Measurements from ENCODE around the gene WDR11.

WDR11 gene, protein sequence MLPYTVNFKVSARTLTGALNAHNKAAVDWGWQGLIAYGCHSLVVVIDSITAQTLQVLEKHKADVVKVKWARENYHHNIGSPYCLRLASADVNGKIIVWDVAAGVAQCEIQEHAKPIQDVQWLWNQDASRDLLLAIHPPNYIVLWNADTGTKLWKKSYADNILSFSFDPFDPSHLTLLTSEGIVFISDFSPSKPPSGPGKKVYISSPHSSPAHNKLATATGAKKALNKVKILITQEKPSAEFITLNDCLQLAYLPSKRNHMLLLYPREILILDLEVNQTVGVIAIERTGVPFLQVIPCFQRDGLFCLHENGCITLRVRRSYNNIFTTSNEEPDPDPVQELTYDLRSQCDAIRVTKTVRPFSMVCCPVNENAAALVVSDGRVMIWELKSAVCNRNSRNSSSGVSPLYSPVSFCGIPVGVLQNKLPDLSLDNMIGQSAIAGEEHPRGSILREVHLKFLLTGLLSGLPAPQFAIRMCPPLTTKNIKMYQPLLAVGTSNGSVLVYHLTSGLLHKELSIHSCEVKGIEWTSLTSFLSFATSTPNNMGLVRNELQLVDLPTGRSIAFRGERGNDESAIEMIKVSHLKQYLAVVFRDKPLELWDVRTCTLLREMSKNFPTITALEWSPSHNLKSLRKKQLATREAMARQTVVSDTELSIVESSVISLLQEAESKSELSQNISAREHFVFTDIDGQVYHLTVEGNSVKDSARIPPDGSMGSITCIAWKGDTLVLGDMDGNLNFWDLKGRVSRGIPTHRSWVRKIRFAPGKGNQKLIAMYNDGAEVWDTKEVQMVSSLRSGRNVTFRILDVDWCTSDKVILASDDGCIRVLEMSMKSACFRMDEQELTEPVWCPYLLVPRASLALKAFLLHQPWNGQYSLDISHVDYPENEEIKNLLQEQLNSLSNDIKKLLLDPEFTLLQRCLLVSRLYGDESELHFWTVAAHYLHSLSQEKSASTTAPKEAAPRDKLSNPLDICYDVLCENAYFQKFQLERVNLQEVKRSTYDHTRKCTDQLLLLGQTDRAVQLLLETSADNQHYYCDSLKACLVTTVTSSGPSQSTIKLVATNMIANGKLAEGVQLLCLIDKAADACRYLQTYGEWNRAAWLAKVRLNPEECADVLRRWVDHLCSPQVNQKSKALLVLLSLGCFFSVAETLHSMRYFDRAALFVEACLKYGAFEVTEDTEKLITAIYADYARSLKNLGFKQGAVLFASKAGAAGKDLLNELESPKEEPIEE

DNA sequence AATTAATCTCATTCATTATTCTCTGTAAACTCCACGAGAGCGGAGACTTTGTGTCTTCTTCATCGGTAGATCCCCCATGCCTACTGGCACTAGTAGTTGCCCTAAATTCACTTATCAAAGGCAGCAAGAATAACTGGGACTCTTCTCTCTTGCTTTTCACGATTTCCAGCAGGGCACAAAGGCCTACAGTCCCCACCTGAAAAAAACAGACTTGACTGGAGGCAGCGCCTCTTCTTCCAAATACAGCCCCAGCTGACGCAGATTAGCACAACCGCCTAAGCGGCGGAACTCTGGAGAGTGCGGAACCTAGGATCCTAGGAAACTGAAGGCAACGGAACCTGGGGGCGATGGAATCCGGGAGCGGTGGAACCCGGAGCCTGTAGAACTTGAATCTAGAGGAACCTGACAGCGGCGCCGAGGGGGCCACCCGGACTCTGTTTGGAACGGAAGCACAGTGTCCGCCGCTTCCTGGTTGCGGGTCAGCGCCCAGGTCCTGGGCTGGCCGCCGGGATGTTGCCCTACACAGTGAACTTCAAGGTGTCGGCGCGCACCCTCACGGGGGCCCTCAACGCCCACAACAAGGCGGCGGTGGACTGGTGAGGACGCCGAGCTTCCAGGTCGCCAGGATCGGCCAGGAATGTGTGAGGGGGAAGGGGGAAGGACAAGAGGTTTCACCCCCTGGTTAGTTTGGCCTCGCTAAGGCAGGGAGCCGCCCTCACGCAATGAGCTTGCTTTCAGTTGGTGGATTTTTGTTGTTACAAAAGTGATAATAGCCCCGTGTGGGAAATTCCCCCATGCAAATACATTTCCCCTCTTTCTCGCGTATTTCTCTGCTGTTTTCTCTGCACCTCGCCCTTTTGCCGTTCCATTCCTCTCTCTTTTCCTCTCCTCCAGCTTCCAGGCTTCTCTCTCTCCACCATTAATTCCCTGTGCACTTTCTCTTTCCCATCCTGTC is at the start of gene WDR11:
WDR11 (plus strand) TSS at position 452 of the 955 bp plus-strand sequence; CDS start at position 511, 59 bp downstream.
- no peak for TF ChIP-seq CTCF (IDR thresholded peaks at IDR 0.05; ENCODE audit: poor library complexity, severe bottlenecking)
- ATAC-seq (ENCODE audit: low read depth) = peak; percentile 99
- peak within 1 kb of the TSS; percentile 15 for H3K27ac ChIP-seq (ENCODE audit: poor library complexity, severe bottlenecking)

GRCh38 chr10:120802935-120803334 is 48.2 kb upstream of the WDR11 start:
- ATAC-seq (ENCODE audit: low read depth) (no peak), DNase-seq (ENCODE audit: low spot score) (no peak)
- H3K36me3 ChIP-seq (ENCODE audit: low read depth) = no peaks in the 10 kb centered on the region
- no peak overlapping the region for H3K4me3 ChIP-seq (ENCODE audit: severe bottlenecking)
- H3K9me3 ChIP-seq (ENCODE audit: severe bottlenecking) = no peaks in the 10 kb centered on the region
- H3K4me1 ChIP-seq (ENCODE audit: insufficient read depth, poor library complexity, severe bottlenecking) = no peaks in the 10 kb centered on the region
- H3K27ac ChIP-seq (ENCODE audit: poor library complexity, severe bottlenecking) = no peak overlapping the region
- TF ChIP-seq CTCF (IDR thresholded peaks at IDR 0.05; ENCODE audit: poor library complexity, severe bottlenecking) = no peak
- H3K27me3 ChIP-seq (ENCODE audit: insufficient read depth, poor library complexity, severe bottlenecking) = peaks cover 4% of the 10 kb centered on the region

More for the DNA sequence above, at the start of gene WDR11:
- peaks cover 32% of the 10 kb centered on the region for H3K36me3 ChIP-seq (ENCODE audit: low read depth)
- H3K27me3 ChIP-seq (ENCODE audit: insufficient read depth, poor library complexity, severe bottlenecking) = no peaks in the 10 kb centered on the region
- no peaks in the 10 kb centered on the region for H3K9me3 ChIP-seq (ENCODE audit: severe bottlenecking)
- H3K4me1 ChIP-seq (ENCODE audit: insufficient read depth, poor library complexity, severe bottlenecking) = no peaks in the 10 kb centered on the region
- DNase-seq (ENCODE audit: low spot score) = peak; percentile 87
- H3K4me3 ChIP-seq (ENCODE audit: severe bottlenecking) = peak within 1 kb of the TSS; percentile 55

DNA sequence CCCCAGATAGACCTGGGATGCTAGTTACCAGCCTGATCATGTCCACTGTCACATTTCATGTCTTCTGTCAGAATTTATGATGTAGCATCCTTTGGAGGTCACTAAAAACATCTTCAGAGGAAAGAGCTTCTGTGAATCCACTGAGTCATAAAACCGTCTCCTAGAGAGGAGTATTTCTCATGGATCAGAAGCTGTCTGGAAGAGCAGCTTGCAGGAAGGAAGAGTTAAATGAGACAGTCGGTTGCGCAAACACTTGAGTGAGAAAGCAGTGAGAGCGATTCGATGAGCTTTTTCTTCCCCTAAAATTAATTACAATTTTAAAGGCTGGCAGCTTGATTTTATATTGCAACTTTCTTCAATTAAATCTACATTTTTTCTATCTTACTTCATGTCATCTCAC is 47.2 kb upstream of the WDR11 start:
- peaks cover 13% of the 10 kb centered on the region for H3K27me3 ChIP-seq (ENCODE audit: insufficient read depth, poor library complexity, severe bottlenecking)
- no peak for DNase-seq (ENCODE audit: low spot score)
- ATAC-seq (ENCODE audit: low read depth) = no peak
- H3K27ac ChIP-seq (ENCODE audit: poor library complexity, severe bottlenecking) = no peak overlapping the region
- H3K36me3 ChIP-seq (ENCODE audit: low read depth) = no peaks in the 10 kb centered on the region
- TF ChIP-seq CTCF (IDR thresholded peaks at IDR 0.05; ENCODE audit: poor library complexity, severe bottlenecking) = no peak
- no peaks in the 10 kb centered on the region for H3K4me1 ChIP-seq (ENCODE audit: insufficient read depth, poor library complexity, severe bottlenecking)
- H3K4me3 ChIP-seq (ENCODE audit: severe bottlenecking) = no peak overlapping the region
- H3K9me3 ChIP-seq (ENCODE audit: severe bottlenecking) = no peaks in the 10 kb centered on the region

DNA sequence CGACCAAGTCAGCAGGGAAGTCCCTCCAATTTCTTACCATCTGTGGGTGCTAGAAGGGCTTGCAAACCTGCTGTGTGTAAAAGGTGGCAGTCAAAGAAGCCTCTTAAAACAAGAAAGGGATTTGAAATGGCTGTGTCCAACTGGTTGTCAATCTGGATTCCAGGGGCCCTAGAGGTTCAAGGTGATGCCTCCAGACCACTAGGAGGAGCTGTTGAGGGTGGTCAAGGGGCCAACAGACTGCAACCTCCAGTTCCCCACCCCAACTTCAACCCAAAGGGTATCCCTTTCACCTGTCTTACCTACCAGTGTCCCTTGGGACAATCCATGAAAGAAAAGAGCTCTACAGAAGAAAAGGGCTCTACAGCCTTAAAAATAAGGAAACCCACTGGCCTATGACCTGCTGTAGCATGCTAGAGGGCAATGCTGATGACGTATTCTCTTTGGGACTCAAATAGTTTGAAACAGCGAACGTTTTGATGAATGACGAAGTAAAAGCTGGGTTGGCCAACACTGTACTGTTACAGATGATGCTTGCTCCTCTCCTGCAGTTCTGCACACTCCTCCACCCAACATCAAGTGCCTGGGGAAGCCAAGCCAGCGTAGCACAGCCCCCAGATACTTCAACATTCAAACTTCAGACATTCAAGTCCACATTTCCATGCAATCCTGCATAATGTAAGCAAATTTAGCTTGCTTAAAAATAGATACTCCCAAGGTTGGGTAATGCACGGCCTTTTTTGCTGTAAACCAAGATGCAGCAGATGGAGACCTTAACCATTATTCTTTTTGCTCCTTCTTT is 45.9 kb upstream of the WDR11 start:
- DNase-seq (ENCODE audit: low spot score) (no peak), ATAC-seq (ENCODE audit: low read depth) (no peak)
- Histone ChIP-seq H3K4me1 (ENCODE audit: insufficient read depth, poor library complexity, severe bottlenecking) (no peaks in the 10 kb centered on the region), H3K9me3 (ENCODE audit: severe bottlenecking) (no peaks in the 10 kb centered on the region), H3K27ac (ENCODE audit: poor library complexity, severe bottlenecking) (no peak overlapping the region), H3K4me3 (ENCODE audit: severe bottlenecking) (no peak overlapping the region), H3K36me3 (ENCODE audit: low read depth) (no peaks in the 10 kb centered on the region), H3K27me3 (ENCODE audit: insufficient read depth, poor library complexity, severe bottlenecking) (peaks cover 10% of the 10 kb centered on the region)
- no peak for TF ChIP-seq CTCF (IDR thresholded peaks at IDR 0.05; ENCODE audit: poor library complexity, severe bottlenecking)

All from RWPE2 (cell line).